HL-60 (cell line): Measurements from ENCODE around the gene TRIM13.

Source experiments
- CTCF ChIP-seq: IDR thresholded peaks from one replicate; pipeline ENCODE4 v1.5.1; 2011; ENCODE audit warnings: low read length, control low read depth, inconsistent platforms; ENCODE audit not compliant: insufficient read depth
- GABPA ChIP-seq: IDR thresholded peaks from 2 replicates; pipeline ENCODE4 v1.6.1; 2012; ENCODE audit warnings: low read depth
- POLR2AphosphoS5 ChIP-seq: IDR thresholded peaks from 2 replicates; pipeline ENCODE4 v1.6.1; 2012; ENCODE audit warnings: low read depth
- REST ChIP-seq: IDR thresholded peaks from 2 replicates; pipeline ENCODE4 v1.6.1; 2012; ENCODE audit warnings: low read depth; ENCODE audit not compliant: insufficient replicate concordance
- SPI1 ChIP-seq: IDR thresholded peaks from 2 replicates; pipeline ENCODE4 v1.6.1; 2012; ENCODE audit warnings: low read depth, mild to moderate bottlenecking, borderline replicate concordance

- no peak for TF ChIP-seq GABPA
- TF ChIP-seq POLR2AphosphoS5: no peak
- TF ChIP-seq REST: no peak
- no peak for TF ChIP-seq CTCF
- peak; percentile 74; the same call in 1 of the 2 replicates for TF ChIP-seq SPI1
Measured at GRCh38 chr13:49975826-49976225, 21.0 kb upstream of the TRIM13 start.
